HepG2 (cell line): ENCODE data around the gene TMC4. TPM values are rescaled to one million over a fixed set of nuclear protein-coding genes. Genes with fewer than 3 reads are reported as not detected.

Experiments
- BORCS8-MEF2B ChIP-seq: sonication (generic); formaldehyde crosslinking; IDR thresholded peaks from 2 replicates; pipeline ENCODE4 v1.8.0; 2022; ENCODE audit warnings: mild to moderate bottlenecking, missing genetic modification reagents
- CBX2 ChIP-seq, 2 experiments: fragments of 200-600 bp in 1 of 2; sonication (generic); formaldehyde crosslinking in 1 of 2; IDR thresholded peaks; 2 replicates each; pipeline versions ENCODE4 v1.7.0 to v1.8.1; 2018 to 2022; ENCODE audit warnings: low read depth in 2 of 2, low read length in 1 of 2, mild to moderate bottlenecking in 1 of 2, missing genetic modification reagents in 1 of 2
- CBX5 ChIP-seq: sonication (generic); formaldehyde crosslinking; IDR thresholded peaks from 2 replicates; pipeline ENCODE4 v1.4.0; 2020; ENCODE audit warnings: missing genetic modification reagents, borderline replicate concordance
- CEBPG ChIP-seq: IDR thresholded peaks from 2 replicates; pipeline ENCODE4 v1.6.1; 2016
- CEBPZ ChIP-seq: IDR thresholded peaks from 2 replicates; pipeline ENCODE4 v1.6.1; 2012; ENCODE audit warnings: low read length, improper control_type of control experiment
- CHD2 ChIP-seq: IDR thresholded peaks from 2 replicates; pipeline ENCODE4 v1.6.1; 2011; ENCODE audit warnings: low read depth, low read length, improper control_type of control experiment
- DPF2 ChIP-seq: sonication (generic); formaldehyde crosslinking; IDR thresholded peaks from 2 replicates; pipeline ENCODE4 v1.4.0; 2020; ENCODE audit warnings: mild to moderate bottlenecking, low read depth, missing genetic modification reagents, borderline replicate concordance
- ERF ChIP-seq: IDR thresholded peaks from 2 replicates; pipeline ENCODE4 v1.6.1; 2018; ENCODE audit warnings: missing biosample characterization, missing genetic modification reagents
- HOXA3 ChIP-seq: sonication (generic); formaldehyde crosslinking; IDR thresholded peaks from 2 replicates; pipeline ENCODE4 v1.5.0; 2020; ENCODE audit warnings: missing genetic modification reagents
- KAT2B ChIP-seq: fragments of 150-350 bp; IDR thresholded peaks from 2 replicates; pipeline ENCODE4 v1.6.1; 2014; ENCODE audit warnings: low read depth, low read length, borderline replicate concordance
- MEIS1 ChIP-seq: sonication (generic); formaldehyde crosslinking; IDR thresholded peaks from 2 replicates; pipeline ENCODE4 v1.9.0; 2021; ENCODE audit warnings: mild to moderate bottlenecking, missing genetic modification reagents, moderate library complexity, borderline replicate concordance
- PLSCR1 ChIP-seq: sonication (generic); formaldehyde crosslinking; IDR thresholded peaks from 2 replicates; pipeline ENCODE4 v1.5.0; 2020; ENCODE audit warnings: missing genetic modification reagents, mild to moderate bottlenecking, borderline replicate concordance
- RARG ChIP-seq: sonication (generic); formaldehyde crosslinking; IDR thresholded peaks from 2 replicates; pipeline ENCODE4 v1.4.0; 2020; ENCODE audit warnings: low read depth, mild to moderate bottlenecking, missing genetic modification reagents
- RCOR2 ChIP-seq: IDR thresholded peaks from 2 replicates; pipeline ENCODE4 v1.6.1; 2016; ENCODE audit warnings: missing biosample characterization, missing genetic modification reagents
- REXO4 ChIP-seq: sonication (generic); formaldehyde crosslinking; IDR thresholded peaks from 2 replicates; pipeline ENCODE4 v1.8.0; 2022; ENCODE audit warnings: missing genetic modification reagents, mild to moderate bottlenecking, borderline replicate concordance
- SIX1 ChIP-seq: sonication (generic); formaldehyde crosslinking; IDR thresholded peaks from 2 replicates; pipeline ENCODE4 v1.4.0; 2020; ENCODE audit warnings: missing genetic modification reagents, borderline replicate concordance
- SRSF1 ChIP-seq: fragments of 200-400 bp; formaldehyde crosslinking; optimal IDR thresholded peaks from 2 replicates; pipeline ENCODE3; 2017; ENCODE audit warnings: mild to moderate bottlenecking, low read depth, low read length, moderate library complexity
- STAG1 ChIP-seq: sonication (generic); formaldehyde crosslinking; IDR thresholded peaks from 2 replicates; pipeline ENCODE4 v1.4.0; 2020; ENCODE audit warnings: missing genetic modification reagents
- TBX3 ChIP-seq: fragments of 450-650 bp; IDR thresholded peaks from 2 replicates; pipeline ENCODE4 v1.6.1; 2017; ENCODE audit warnings: antibody characterized with exemption, mild to moderate bottlenecking, inconsistent platforms, borderline replicate concordance
- ZC3H13 ChIP-seq: sonication (generic); formaldehyde crosslinking; IDR thresholded peaks from 2 replicates; pipeline ENCODE4 v1.8.1; 2023; ENCODE audit warnings: mild to moderate bottlenecking, missing genetic modification reagents, moderate library complexity
- ZFX ChIP-seq: sonication (generic); formaldehyde crosslinking; IDR thresholded peaks from 2 replicates; pipeline ENCODE4 v1.4.0; 2020; ENCODE audit warnings: mild to moderate bottlenecking, low read depth, missing genetic modification reagents, moderate library complexity
- ZNF496 ChIP-seq: sonication (generic); formaldehyde crosslinking; IDR thresholded peaks from 2 replicates; pipeline ENCODE4 v1.8.1; 2023; ENCODE audit warnings: mild to moderate bottlenecking, moderate library complexity, missing genetic modification reagents; ENCODE audit not compliant: insufficient replicate concordance
- ZNF564 ChIP-seq: sonication (generic); formaldehyde crosslinking; IDR thresholded peaks from 2 replicates; pipeline ENCODE4 v1.8.1; 2023; ENCODE audit warnings: mild to moderate bottlenecking, missing genetic modification reagents
- ZNF670 ChIP-seq: sonication (generic); formaldehyde crosslinking; IDR thresholded peaks from 2 replicates; pipeline ENCODE4 v1.8.0; 2022; ENCODE audit warnings: mild to moderate bottlenecking, missing genetic modification reagents, borderline replicate concordance
- polyA plus RNA-seq, 8 experiments: library from polyadenylated mRNA; depleted of rRNA in 3 of 8; stranded (reverse) in 7 of 8; unstranded in 1 of 8; fragments of >200 nt; fragmentation: Illumina TruSeq in 4 of 8; extraction: Trizol in 4 of 8; gene quantifications; 2 replicates each; pipeline versions ENCODE4 v1.2.1 to v1.2.3, GENCODE V29; 2011 to 2016; ENCODE audit warnings: low read depth in 4 of 8, missing spikeins in 1 of 8, mixed read lengths in 1 of 8; ENCODE audit not compliant: insufficient read depth in 1 of 8
- total RNA-seq, 5 experiments: library from RNA; depleted of rRNA; stranded (reverse); fragments of >200 nt; fragmentation: Illumina TruSeq; extraction: Trizol; gene quantifications; 2 replicates each; pipeline ENCODE4 v1.2.3, GENCODE V29; 2016; ENCODE audit warnings: low read depth in 1 of 5
- TF ChIP-seq, protein P1 (sequence below): sonication (generic); formaldehyde crosslinking; conservative IDR thresholded peaks from 2 replicates; pipeline ENCODE4 v1.4.0; 2020; ENCODE audit warnings: missing genetic modification reagents

Gene TMC4
- total and polyA plus RNA-seq, 2 of the 13 experiments (the other 11 are each of a cell fraction or from before 2014, with no cell fraction given) = 0.13 to 0.24 TPM

GRCh38 chr19:54209058-54209810 is 36.3 kb upstream of the TMC4 start (continued):
- TF ChIP-seq SRSF1 (no peak), CEBPG (no peak), ZNF670 (CRISPR knock-in tag) (no peak), CBX2 (IDR thresholded peaks at IDR 0.05; ENCODE audit: low read depth, low read length) (no peak), CBX2 (CRISPR knock-in tag; IDR thresholded peaks at IDR 0.05; ENCODE audit: low read depth) (no peak), CHD2 (0 out of 2 replicates have a peak, but pooled peaks have one; percentile 37), KAT2B (no peak), ZFX (CRISPR knock-in tag) (no peak; the same call in 1 of the 2 replicates), TBX3 (no peak), BORCS8-MEF2B (CRISPR knock-in tag) (no peak), ZC3H13 (CRISPR knock-in tag) (no peak), HOXA3 (0 out of 2 replicates have a peak, but pooled peaks have one; percentile 3), RARG (no peak), ERF (CRISPR knock-in tag) (0 out of 2 replicates have a peak, but pooled peaks have one; percentile 14), SIX1 (CRISPR knock-in tag) (no peak), DPF2 (CRISPR knock-in tag) (no peak), ZNF564 (CRISPR knock-in tag) (peak; percentile 24; the same call in 1 of the 2 replicates), STAG1 (CRISPR knock-in tag) (no peak), PLSCR1 (CRISPR knock-in tag) (no peak), CBX5 (CRISPR knock-in tag) (no peak), RCOR2 (CRISPR knock-in tag) (no peak), REXO4 (no peak), MEIS1 (CRISPR knock-in tag) (no peak), ZNF496 (CRISPR knock-in tag) (no peak), CEBPZ (no peak)
- TF ChIP-seq, protein P1, sequence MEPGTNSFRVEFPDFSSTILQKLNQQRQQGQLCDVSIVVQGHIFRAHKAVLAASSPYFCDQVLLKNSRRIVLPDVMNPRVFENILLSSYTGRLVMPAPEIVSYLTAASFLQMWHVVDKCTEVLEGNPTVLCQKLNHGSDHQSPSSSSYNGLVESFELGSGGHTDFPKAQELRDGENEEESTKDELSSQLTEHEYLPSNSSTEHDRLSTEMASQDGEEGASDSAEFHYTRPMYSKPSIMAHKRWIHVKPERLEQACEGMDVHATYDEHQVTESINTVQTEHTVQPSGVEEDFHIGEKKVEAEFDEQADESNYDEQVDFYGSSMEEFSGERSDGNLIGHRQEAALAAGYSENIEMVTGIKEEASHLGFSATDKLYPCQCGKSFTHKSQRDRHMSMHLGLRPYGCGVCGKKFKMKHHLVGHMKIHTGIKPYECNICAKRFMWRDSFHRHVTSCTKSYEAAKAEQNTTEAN = no peak
